HepG2 (cell line): Measurements from ENCODE around the gene ANXA2. TPM values are rescaled to one million over a fixed set of nuclear protein-coding genes. Genes with fewer than 3 reads are reported as not detected.

Source experiments
- ATAC-seq: fragments of 200-7000 bp; cut with Tn5 transposase; 3 replicates; pipeline ENCODE4 v1.9.1; 2020; ENCODE audit warnings: mild to moderate bottlenecking, moderate library complexity
- BruUV-seq: library from RNA; stranded (reverse); fragments of 400-500 nt; replicated peaks from 2 replicates; lab custom pipeline; 2021; lab: Mats Ljungman, UMichigan
- CTCF ChIA-PET: fragments of 300-600 bp; formaldehyde crosslinking; extraction: SDS; loops from one replicate; lab custom pipeline; 2021; ENCODE audit warnings: low total read pairs, inconsistent platforms, low intra/inter-chr PET ratio; lab: Yijun Ruan, JAX
- POLR2A ChIA-PET: fragments of 350-600 bp; sonication (Branson Sonifier 250); formaldehyde crosslinking; loops from one replicate; lab custom pipeline; 2020; ENCODE audit warnings: antibody characterized with exemption, inconsistent platforms; lab: Yijun Ruan, JAX
- DNase-seq: peaks from one replicate; pipeline ENCODE4 v3.0.0-alpha.2; 2015; ENCODE audit warnings: low spot score
- FAIRE-seq: peaks from 3 replicates; lab custom pipeline; 2011; peaks lifted over from hg19 to GRCh38; lab: Jason Lieb, UNC
- H2AFZ ChIP-seq: one replicate; pipeline ENCODE4 v1.6.1; 2011; ENCODE audit warnings: low read length, inconsistent platforms
- H3K27ac ChIP-seq: fragments of 300-600 bp; 3 replicates; pipeline ENCODE4 v1.8.0; 2011; ENCODE audit warnings: mixed run types, mild to moderate bottlenecking, mixed read lengths, low read length, inconsistent platforms; ENCODE audit not compliant: insufficient read depth; ENCODE audit errors: extremely low read length
- H3K27me3 ChIP-seq, 2 experiments: fragments of 200-600 bp in 1 of 2; 2 replicates in 1 of 2; 3 replicates in 1 of 2; pipeline versions ENCODE4 v1.6.0 to v1.8.0; 2011; ENCODE audit warnings: low read length in 2 of 2, mild to moderate bottlenecking in 2 of 2, moderate library complexity in 2 of 2, inconsistent platforms in 1 of 2; ENCODE audit not compliant: insufficient read depth in 2 of 2, control insufficient read depth in 1 of 2
- H3K36me3 ChIP-seq, 2 experiments: fragments of 200-600 bp in 1 of 2; replicated peaks in 1 of 2; 2 replicates in 1 of 2; 3 replicates in 1 of 2; pipeline versions ENCODE4 v1.5.1 to v1.8.0; 2011; ENCODE audit warnings: low read length in 2 of 2, inconsistent platforms in 1 of 2; ENCODE audit not compliant: insufficient read depth in 2 of 2, control insufficient read depth in 1 of 2
- H3K4me1 ChIP-seq: 2 replicates; pipeline ENCODE4 v1.5.1; 2012; ENCODE audit warnings: low read length, inconsistent platforms; ENCODE audit not compliant: insufficient read depth
- H3K4me2 ChIP-seq: 2 replicates; pipeline ENCODE4 v1.6.0; 2011; ENCODE audit warnings: low read depth, low read length, inconsistent platforms
- H3K4me3 ChIP-seq, 3 experiments: fragments of 200-600 bp in 1 of 3; sonication (generic), shearing (Covaris generic) in 1 of 3; replicated peaks in 1 of 3; 2 replicates each; pipeline ENCODE4 v1.5.1; 2011 to 2016; ENCODE audit warnings: low read length in 3 of 3, inconsistent platforms in 2 of 3, low read depth in 2 of 3, mild to moderate bottlenecking in 2 of 3, control low read depth in 1 of 3, mixed read lengths in 1 of 3; ENCODE audit not compliant: insufficient read depth in 1 of 3
- H3K79me2 ChIP-seq: one replicate; pipeline ENCODE4 v1.6.1; 2011; ENCODE audit warnings: low read length, inconsistent platforms; ENCODE audit not compliant: insufficient read depth
- H3K9ac ChIP-seq: 2 replicates; pipeline ENCODE4 v1.6.0; 2011; ENCODE audit warnings: mild to moderate bottlenecking, low read depth, low read length, inconsistent platforms; ENCODE audit not compliant: insufficient read depth
- H3K9me3 ChIP-seq: 2 replicates; pipeline ENCODE4 v1.5.1; 2012; ENCODE audit warnings: mild to moderate bottlenecking, low read length
- H4K20me1 ChIP-seq: 2 replicates; pipeline ENCODE4 v1.6.0; 2011; ENCODE audit warnings: inconsistent platforms, mild to moderate bottlenecking, low read length, moderate library complexity; ENCODE audit not compliant: insufficient read depth
- ARHGAP35 ChIP-seq: sonication (generic); formaldehyde crosslinking; IDR thresholded peaks from 2 replicates; pipeline ENCODE4 v1.9.0; 2022; ENCODE audit warnings: mild to moderate bottlenecking, inconsistent platforms, moderate library complexity, missing genetic modification reagents, borderline replicate concordance
- GLI4 ChIP-seq: sonication (generic); formaldehyde crosslinking; IDR thresholded peaks from 2 replicates; pipeline ENCODE4 v1.5.1; 2020; ENCODE audit warnings: missing genetic modification reagents, mild to moderate bottlenecking, moderate library complexity, borderline replicate concordance
- PHB2 ChIP-seq: fragments of 450-650 bp; IDR thresholded peaks from 2 replicates; pipeline ENCODE4 v1.6.1; 2018; ENCODE audit not compliant: partially characterized antibody
- RFX3 ChIP-seq: IDR thresholded peaks from 2 replicates; pipeline ENCODE4 v1.6.1; 2016; ENCODE audit warnings: missing biosample characterization, missing genetic modification reagents
- ZNF788 ChIP-seq: sonication (generic); formaldehyde crosslinking; IDR thresholded peaks from 2 replicates; pipeline ENCODE4 v1.5.0; 2020; ENCODE audit warnings: mild to moderate bottlenecking, missing genetic modification reagents, borderline replicate concordance
- whole genome bisulfite sequencing: methylation state at CpG from one replicate; pipeline ENCODE4 v1.1.6; 2017; ENCODE audit warnings: low lambda C conversion rate; 5-methylcytosine and 5-hydroxymethylcytosine counted together
- in situ Hi-C: cut with HindIII; loops from 2 replicates; pipeline ENCODE4 v1.10.0; 2017; ENCODE audit warnings: low pct_unique_long_range_greater_than_20kb; ENCODE audit not compliant: extremely low pct_ligation_motif_present
- intact Hi-C: fragments of 100-400 bp; cut with micrococcal nuclease; formaldehyde crosslinking; loops from one replicate; pipeline ENCODE4 v1.10.0; 2022; ENCODE audit not compliant: unreplicated experiment
- polyA plus RNA-seq, 8 experiments: library from polyadenylated mRNA; depleted of rRNA in 3 of 8; stranded (reverse) in 7 of 8; unstranded in 1 of 8; fragments of >200 nt; fragmentation: Illumina TruSeq in 4 of 8; extraction: Trizol in 4 of 8; gene quantifications; 2 replicates each; pipeline versions ENCODE4 v1.2.1 to v1.2.3, GENCODE V29; 2011 to 2016; ENCODE audit warnings: low read depth in 4 of 8, missing spikeins in 1 of 8, mixed read lengths in 1 of 8; ENCODE audit not compliant: insufficient read depth in 1 of 8
- total RNA-seq, 5 experiments: library from RNA; depleted of rRNA; stranded (reverse); fragments of >200 nt; fragmentation: Illumina TruSeq; extraction: Trizol; gene quantifications; 2 replicates each; pipeline ENCODE4 v1.2.3, GENCODE V29; 2016; ENCODE audit warnings: low read depth in 1 of 5
- TF ChIP-seq, protein P1 (sequence below): IDR thresholded peaks from 2 replicates; pipeline ENCODE4 v1.6.1; 2016; ENCODE audit warnings: low read depth

ANXA2 gene
- total and polyA plus RNA-seq, 2 of the 13 experiments (the other 11 are each of a cell fraction or from before 2014, with no cell fraction given), result 196 to 613 TPM

DNA sequence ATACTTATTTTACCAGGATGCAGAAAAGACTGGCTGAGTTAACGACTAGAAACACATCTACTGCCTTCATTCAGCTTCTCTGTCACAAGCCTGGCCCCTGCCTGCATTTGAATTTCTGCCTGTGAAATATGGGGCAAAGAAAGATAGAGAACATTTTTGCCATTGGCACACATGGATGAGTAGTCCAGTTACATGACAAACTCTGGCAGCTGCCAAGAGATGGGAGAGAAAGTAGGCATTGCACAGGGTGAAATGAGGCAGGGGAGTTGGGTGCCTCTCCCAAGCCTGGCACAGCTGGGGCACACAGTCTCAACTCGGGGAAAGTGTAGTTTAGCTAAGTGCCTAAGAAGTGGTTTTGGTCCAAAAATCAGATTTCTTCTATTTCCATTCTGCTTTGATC is 24.0 kb downstream of the ANXA2 start:
- 0 out of 2 replicates have a peak overlapping the region, but pooled peaks have one; percentile 33 for H3K4me2 ChIP-seq
- BruUV-seq, result no TSS peak
- in situ Hi-C loops, result no loop called here

DNA sequence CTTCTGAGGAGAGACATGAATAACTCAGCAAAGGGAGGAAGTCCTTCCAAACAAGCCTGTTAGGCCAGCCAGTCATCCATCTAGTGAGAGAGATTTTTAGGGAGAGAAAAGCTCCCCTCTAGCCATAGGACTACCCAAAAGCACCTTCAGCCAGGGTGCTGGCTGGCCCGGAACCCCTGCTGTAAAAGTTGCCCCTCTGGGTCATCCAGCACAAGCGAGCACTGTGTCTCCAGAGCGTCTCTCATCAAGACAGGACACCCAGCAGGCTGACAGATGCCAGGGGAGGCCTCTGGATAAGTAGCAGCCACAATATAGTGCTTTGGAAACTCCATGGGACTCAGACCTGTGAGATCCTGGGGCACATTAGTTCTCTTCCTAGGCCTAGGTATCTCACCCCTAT is 24.5 kb downstream of the ANXA2 start:
- BruUV-seq, result no TSS peak
- no peak for FAIRE-seq
- no peaks in the 10 kb centered on the region for H4K20me1 ChIP-seq
- no peak overlapping the region for H2AFZ ChIP-seq
- H3K27ac ChIP-seq, result peak overlapping the region; percentile 93
- ChIA-PET CTCF (no interaction called here), POLR2A (interaction anchor here (1.2 to 5.2 kb wide), 4 partner anchors 10 to 57 kb away, joined by 3 to 117 read pairs (median 38); no protein-coding TSS in a partner anchor)
- peaks cover 49% of the 10 kb centered on the region for H3K79me2 ChIP-seq
- intact Hi-C loops (loop anchor here (5.0 kb wide), 1 partner anchor 69 kb away; no protein-coding TSS in a partner anchor), in situ Hi-C loops (no loop called here)
- H3K27me3 ChIP-seq, result no peaks in the 10 kb centered on the region
- H3K4me2 ChIP-seq, result no peak overlapping the region
- no peaks in the 10 kb centered on the region for H3K9me3 ChIP-seq
- H3K36me3 ChIP-seq, result peaks cover 3 to 41% of the 10 kb centered on the region in 2 experiments; a peak in 4 of 5 replicates
- no peak for ATAC-seq
- WGBS, result 95% methylated on average over 3 of the region's 3 CpGs
- H3K4me3 ChIP-seq, result no peak overlapping the region
- H3K9ac ChIP-seq, result peak overlapping the region; percentile 74
- H3K4me1 ChIP-seq, result peaks cover 92% of the 10 kb centered on the region
- DNase-seq, result no peak
- TF ChIP-seq RFX3 (CRISPR knock-in tag) (no peak), PHB2 (no peak), GLI4 (CRISPR knock-in tag) (no peak)
- TF ChIP-seq, protein P1, sequence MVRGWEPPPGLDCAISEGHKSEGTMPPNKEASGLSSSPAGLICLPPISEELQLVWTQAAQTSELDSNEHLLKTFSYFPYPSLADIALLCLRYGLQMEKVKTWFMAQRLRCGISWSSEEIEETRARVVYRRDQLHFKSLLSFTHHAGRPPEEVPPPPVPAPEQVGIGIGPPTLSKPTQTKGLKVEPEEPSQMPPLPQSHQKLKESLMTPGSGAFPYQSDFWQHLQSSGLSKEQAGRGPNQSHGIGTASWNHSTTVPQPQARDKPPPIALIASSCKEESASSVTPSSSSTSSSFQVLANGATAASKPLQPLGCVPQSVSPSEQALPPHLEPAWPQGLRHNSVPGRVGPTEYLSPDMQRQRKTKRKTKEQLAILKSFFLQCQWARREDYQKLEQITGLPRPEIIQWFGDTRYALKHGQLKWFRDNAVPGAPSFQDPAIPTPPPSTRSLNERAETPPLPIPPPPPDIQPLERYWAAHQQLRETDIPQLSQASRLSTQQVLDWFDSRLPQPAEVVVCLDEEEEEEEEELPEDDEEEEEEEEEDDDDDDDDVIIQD (CRISPR knock-in tag), result no peak

More for the DNA sequence above, 24.0 kb downstream of the ANXA2 start:
- peaks cover 92% of the 10 kb centered on the region for H3K4me1 ChIP-seq
- H3K4me3 ChIP-seq, result no peak overlapping the region
- peak overlapping the region; percentile 93 for H3K27ac ChIP-seq
- FAIRE-seq (no peak), DNase-seq (no peak), ATAC-seq (no peak)
- H2AFZ ChIP-seq, result no peak overlapping the region
- no peaks in the 10 kb centered on the region for H4K20me1 ChIP-seq
- POLR2A ChIA-PET, result interaction anchor here (1.0 to 5.2 kb wide), 9 partner anchors 10 to 104 kb away, joined by 3 to 117 read pairs (median 10); no protein-coding TSS in a partner anchor
- H3K9me3 ChIP-seq, result no peaks in the 10 kb centered on the region
- H3K79me2 ChIP-seq, result peaks cover 51% of the 10 kb centered on the region
- peaks cover 3 to 41% of the 10 kb centered on the region in 2 experiments; a peak in 4 of 5 replicates for H3K36me3 ChIP-seq
- intact Hi-C loops, result loop anchor here (1.0 to 5.0 kb wide), 2 partner anchors 29 to 69 kb away; no protein-coding TSS in a partner anchor
- 0 out of 2 replicates have a peak, but pooled peaks have one; percentile 3 for TF ChIP-seq ZNF788 (CRISPR knock-in tag)
- no peak for TF ChIP-seq ARHGAP35 (CRISPR knock-in tag)
- CTCF ChIA-PET, result no interaction called here
- H3K9ac ChIP-seq, result peak overlapping the region; percentile 74
- WGBS, result 84% methylated on average over 2 of the region's 2 CpGs
- H3K27me3 ChIP-seq, result no peaks in the 10 kb centered on the region
